DND-41 (cell line): ENCODE measurements around the gene PIK3AP1.
"Not testable (repeated sequence)": the region's sequence is repeated elsewhere in the genome, so short reads cannot be mapped to it uniquely, and the experiment has no call there.

Source experiments
- ATAC-seq: fragments of 200-7000 bp; cut with Tn5 transposase; 3 replicates; pipeline ENCODE4 v1.9.1; 2021; ENCODE audit warnings: low read depth; ENCODE audit not compliant: insufficient read depth
- DNase-seq: peaks from one replicate; pipeline ENCODE4 v3.0.0-alpha.2; 2020
- H2AFZ ChIP-seq: 2 replicates; pipeline ENCODE4 v1.6.0; 2012; ENCODE audit warnings: low read depth, low read length
- H3K27ac ChIP-seq: 2 replicates; pipeline ENCODE4 v1.5.1; 2012; ENCODE audit warnings: low read length, inconsistent platforms
- H3K27me3 ChIP-seq: fragments of 200-600 bp; sonication (generic); 2 replicates; pipeline ENCODE4 v1.6.0; 2012; ENCODE audit warnings: low read length, mild to moderate bottlenecking, inconsistent platforms; ENCODE audit not compliant: insufficient read depth, poor library complexity
- H3K36me3 ChIP-seq: 2 replicates; pipeline ENCODE4 v1.5.1; 2012; ENCODE audit warnings: low read length, inconsistent platforms; ENCODE audit not compliant: insufficient read depth
- H3K4me1 ChIP-seq: 2 replicates; pipeline ENCODE4 v1.5.1; 2012; ENCODE audit warnings: mild to moderate bottlenecking, low read length; ENCODE audit not compliant: insufficient read depth
- H3K4me2 ChIP-seq: 2 replicates; pipeline ENCODE4 v1.6.0; 2012; ENCODE audit warnings: mild to moderate bottlenecking, moderate library complexity, low read length, inconsistent platforms; ENCODE audit not compliant: insufficient read depth
- H3K4me3 ChIP-seq, 2 experiments: fragments of 200-600 bp in 1 of 2; shearing (Covaris generic) in 1 of 2; 2 replicates each; pipeline ENCODE4 v1.5.1; 2012 to 2016; ENCODE audit warnings: inconsistent platforms in 2 of 2, low read length in 2 of 2, mild to moderate bottlenecking in 2 of 2, low read depth in 1 of 2, moderate library complexity in 1 of 2
- H3K79me2 ChIP-seq: 2 replicates; pipeline ENCODE4 v1.6.0; 2012; ENCODE audit warnings: low read length, inconsistent platforms; ENCODE audit not compliant: insufficient read depth
- H3K9ac ChIP-seq: 2 replicates; pipeline ENCODE4 v1.6.0; 2012; ENCODE audit warnings: low read depth, mild to moderate bottlenecking, inconsistent platforms, low read length, moderate library complexity
- H3K9me3 ChIP-seq: 2 replicates; pipeline ENCODE4 v1.5.1; 2012; ENCODE audit warnings: low read length, moderate library complexity, mild to moderate bottlenecking, inconsistent platforms; ENCODE audit not compliant: insufficient read depth, severe bottlenecking
- H4K20me1 ChIP-seq: 2 replicates; pipeline ENCODE4 v1.6.0; 2012; ENCODE audit warnings: low read length; ENCODE audit not compliant: insufficient read depth
- CTCF ChIP-seq: IDR thresholded peaks from 2 replicates; pipeline ENCODE4 v1.5.1; 2012; ENCODE audit warnings: borderline replicate concordance, low read length, moderate library complexity, mild to moderate bottlenecking; ENCODE audit not compliant: poor library complexity, severe bottlenecking; ENCODE audit errors: extremely low read depth
- EZH2 ChIP-seq: IDR thresholded peaks from 3 replicates; pipeline ENCODE4 v1.6.1; 2012; ENCODE audit warnings: borderline replicate concordance, low read depth, mild to moderate bottlenecking, moderate library complexity, low read length, inconsistent platforms; ENCODE audit not compliant: severe bottlenecking

The PIK3AP1 gene

GRCh38 chr10:96753956-96754355 is 33.6 kb upstream of the PIK3AP1 start:
- H3K4me3 ChIP-seq = no peak overlapping the region
- H3K79me2 ChIP-seq = no peaks in the 10 kb centered on the region
- H2AFZ ChIP-seq = no peak overlapping the region
- H3K36me3 ChIP-seq = no peaks in the 10 kb centered on the region
- H3K4me2 ChIP-seq = no peak overlapping the region
- H4K20me1 ChIP-seq = peaks cover 2% of the 10 kb centered on the region; the same call in 1 of the 2 replicates
- H3K9ac ChIP-seq = no peak overlapping the region
- H3K9me3 ChIP-seq = no peaks in the 10 kb centered on the region
- ATAC-seq (no peak), DNase-seq (no peak)
- no peaks in the 10 kb centered on the region for H3K4me1 ChIP-seq
- no peak overlapping the region for H3K27ac ChIP-seq
- H3K27me3 ChIP-seq = no peaks in the 10 kb centered on the region
- TF ChIP-seq EZH2 = no peak
- TF ChIP-seq CTCF = no peak

GRCh38 chr10:96752375-96752774 is 32.1 kb upstream of the PIK3AP1 start:
- no peak for DNase-seq
- TF ChIP-seq CTCF = no peak
- TF ChIP-seq EZH2 = no peak
- H4K20me1 ChIP-seq = no peaks in the 10 kb centered on the region
- H3K4me2 ChIP-seq = no peak overlapping the region
- H3K9ac ChIP-seq = no peak overlapping the region
- H3K27ac ChIP-seq = no peak overlapping the region
- no peaks in the 10 kb centered on the region for H3K9me3 ChIP-seq
- no peaks in the 10 kb centered on the region for H3K27me3 ChIP-seq
- H2AFZ ChIP-seq = no peak overlapping the region
- no peak overlapping the region for H3K4me3 ChIP-seq
- no peaks in the 10 kb centered on the region for H3K36me3 ChIP-seq
- no peaks in the 10 kb centered on the region for H3K79me2 ChIP-seq
- ATAC-seq = no peak
- H3K4me1 ChIP-seq = no peaks in the 10 kb centered on the region

GRCh38 chr10:96750316-96750715 is 30.0 kb upstream of the PIK3AP1 start:
- H3K27ac ChIP-seq, H3K4me3 ChIP-seq, DNase-seq, H3K4me2 ChIP-seq, H3K27me3 ChIP-seq, H3K79me2 ChIP-seq, H3K9me3 ChIP-seq, ATAC-seq, H3K36me3 ChIP-seq, H4K20me1 ChIP-seq, H3K4me1 ChIP-seq, H2AFZ ChIP-seq, H3K9ac ChIP-seq: not testable (repeated sequence)

- H4K20me1 ChIP-seq = no peaks in the 10 kb centered on the region
- H3K36me3 ChIP-seq = no peaks in the 10 kb centered on the region
- H3K27me3 ChIP-seq = no peaks in the 10 kb centered on the region
- no peak overlapping the region for H3K9ac ChIP-seq
- no peak overlapping the region for H3K4me2 ChIP-seq
- no peak overlapping the region for H3K27ac ChIP-seq
- ATAC-seq = no peak
- H3K79me2 ChIP-seq = no peaks in the 10 kb centered on the region
- DNase-seq = no peak
- H3K4me1 ChIP-seq = no peaks in the 10 kb centered on the region
- no peak overlapping the region for H2AFZ ChIP-seq
- H3K9me3 ChIP-seq = no peaks in the 10 kb centered on the region
- TF ChIP-seq EZH2 (no peak), CTCF (no peak)
- no peak overlapping the region for H3K4me3 ChIP-seq
Observed at GRCh38 chr10:96747734-96748550, 27.6 kb upstream of the PIK3AP1 start.
